Fibroblast of lung (primary cell): Measurements from ENCODE around the gene STARD13. TPM values are rescaled to one million over a fixed set of nuclear protein-coding genes. Genes with fewer than 3 reads are reported as not detected.

Experiments used
- DNase-seq, 2 donors: peaks; one replicate each; pipeline versions ENCODE4 v3.0.0 to v3.0.0-alpha.2; 2010; ENCODE audit warnings: low read depth in 2 of 2
- H2AFZ ChIP-seq: 2 replicates; pipeline ENCODE4 v1.5.1; 2012; ENCODE audit warnings: low read length, control low read depth, inconsistent platforms
- H3K27ac ChIP-seq: 2 replicates; pipeline ENCODE4 v1.5.1; 2011; ENCODE audit warnings: low read length, control low read depth; ENCODE audit not compliant: insufficient read depth
- H3K27me3 ChIP-seq: 2 replicates; pipeline ENCODE4 v1.5.1; 2011; ENCODE audit warnings: mild to moderate bottlenecking, low read length; ENCODE audit not compliant: control insufficient read depth, insufficient read depth
- H3K36me3 ChIP-seq: 2 replicates; pipeline ENCODE4 v1.5.1; 2011; ENCODE audit warnings: low read length; ENCODE audit not compliant: control insufficient read depth, insufficient read depth
- H3K4me1 ChIP-seq: 2 replicates; pipeline ENCODE4 v1.5.1; 2011; ENCODE audit warnings: low read length; ENCODE audit not compliant: control insufficient read depth, insufficient read depth; ENCODE audit errors: extremely low read depth
- H3K4me2 ChIP-seq: 2 replicates; pipeline ENCODE4 v1.5.1; 2011; ENCODE audit warnings: low read length, control low read depth; ENCODE audit not compliant: insufficient read depth; ENCODE audit errors: extremely low read depth
- H3K4me3 ChIP-seq, 4 experiments: fragments of 200-600 bp in 1 of 4; sonication (generic) in 1 of 4; replicated peaks in 1 of 4; 2 replicates each; pipeline ENCODE4 v1.5.1; 2011 to 2016; ENCODE audit warnings: low read length in 4 of 4, low read depth in 3 of 4, mild to moderate bottlenecking in 3 of 4, control low read depth in 2 of 4, inconsistent platforms in 1 of 4, mixed read lengths in 1 of 4; ENCODE audit not compliant: insufficient read depth in 1 of 4; ENCODE audit errors: control extremely low read depth in 1 of 4
- H3K79me2 ChIP-seq: 2 replicates; pipeline ENCODE4 v1.5.1; 2012; ENCODE audit warnings: mild to moderate bottlenecking, low read length, inconsistent platforms; ENCODE audit not compliant: control insufficient read depth, insufficient read depth
- H3K9ac ChIP-seq: 2 replicates; pipeline ENCODE4 v1.5.1; 2011; ENCODE audit warnings: mild to moderate bottlenecking, low read length, control low read depth; ENCODE audit not compliant: insufficient read depth
- H3K9me3 ChIP-seq: 2 replicates; pipeline ENCODE4 v1.5.1; 2012; ENCODE audit warnings: low read depth, low read length; ENCODE audit not compliant: control insufficient read depth, insufficient read depth
- H4K20me1 ChIP-seq: 2 replicates; pipeline ENCODE4 v1.5.1; 2011; ENCODE audit warnings: low read length; ENCODE audit not compliant: control insufficient read depth, insufficient read depth; ENCODE audit errors: extremely low read depth
- CTCF ChIP-seq, 2 donors: IDR thresholded peaks in 1 of 2; conservative IDR thresholded peaks in 1 of 2; 1 replicate in 1 of 2; 2 replicates in 1 of 2; pipeline ENCODE4 v1.5.1; 2011 to 2012; ENCODE audit warnings: low read length in 2 of 2, control low read depth in 1 of 2, inconsistent platforms in 1 of 2, low read depth in 1 of 2, mild to moderate bottlenecking in 1 of 2
- EZH2 ChIP-seq: IDR thresholded peaks from 2 replicates; pipeline ENCODE4 v1.5.1; 2012; ENCODE audit warnings: low read length, control low read depth, mild to moderate bottlenecking; ENCODE audit errors: missing control alignments
- polyA plus RNA-seq, 2 donors: library from polyadenylated mRNA; depleted of rRNA in 1 of 2; stranded (reverse) in 1 of 2; unstranded in 1 of 2; fragments of >200 nt; gene quantifications; 2 replicates each; pipeline ENCODE4 v1.2.1, GENCODE V29; 2011 to 2012; ENCODE audit warnings: missing spikeins in 1 of 2
- total RNA-seq: library from RNA; depleted of rRNA; stranded (reverse); fragments of >200 nt; gene quantifications from 2 replicates; pipeline ENCODE4 v1.2.1, GENCODE V29; 2014

Gene STARD13
- total and polyA plus RNA-seq, 2 donors (not counting 1 experiment from before 2014, with no cell fraction given) = 25.2 to 44.6 TPM

- H3K36me3 ChIP-seq = no peaks in the 10 kb centered on the region
Observed at GRCh38 chr13:33331962-33332361, 46.4 kb upstream of the STARD13 start.

DNA sequence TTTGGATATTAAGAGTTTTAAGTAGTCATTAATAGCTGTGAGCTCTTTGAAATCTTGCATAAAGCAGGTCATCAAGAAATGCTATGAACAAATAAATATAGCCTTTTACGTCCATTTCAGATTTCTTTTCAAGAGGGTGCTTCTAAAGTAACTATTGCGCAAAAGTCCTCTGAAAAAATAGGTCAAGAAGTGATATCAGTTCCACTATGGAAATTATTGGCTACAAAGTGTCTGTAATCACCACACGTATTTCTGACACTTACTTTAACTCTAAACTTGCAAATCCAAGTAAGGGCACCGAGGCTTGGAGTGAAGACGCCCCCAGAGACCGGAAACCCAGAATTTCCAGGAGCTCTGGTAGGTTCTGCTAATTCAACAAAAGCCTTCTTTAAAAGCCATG lies 44.9 kb upstream of the STARD13 start:
- no peaks in the 10 kb centered on the region for H3K36me3 ChIP-seq
- no peak overlapping the region for H3K4me2 ChIP-seq
- no peaks in the 10 kb centered on the region for H3K4me1 ChIP-seq
- TF ChIP-seq CTCF (conservative IDR thresholded peaks at IDR 0.05 in 1 of 2, IDR thresholded peaks at IDR 0.05 in 1 of 2; ENCODE audit: low read depth in 1 of 2, low read length in 2 of 2) (no peak), EZH2 (no peak)
- peaks cover 3% of the 10 kb centered on the region for H3K79me2 ChIP-seq
- no peaks in the 10 kb centered on the region for H4K20me1 ChIP-seq
- no peak overlapping the region for H3K9ac ChIP-seq
- no peak for DNase-seq
- H2AFZ ChIP-seq = no peak overlapping the region
- no peak overlapping the region for H3K27ac ChIP-seq
- H3K27me3 ChIP-seq = no peaks in the 10 kb centered on the region
- H3K9me3 ChIP-seq = no peaks in the 10 kb centered on the region
- H3K4me3 ChIP-seq = no peak overlapping the region

More at GRCh38 chr13:33331962-33332361, 46.4 kb upstream of the STARD13 start:
- no peaks in the 10 kb centered on the region for H3K4me1 ChIP-seq
- H3K4me2 ChIP-seq = no peak overlapping the region
- peaks cover 3% of the 10 kb centered on the region for H3K79me2 ChIP-seq
- no peak overlapping the region for H3K9ac ChIP-seq
- H3K4me3 ChIP-seq = no peak overlapping the region
- H3K9me3 ChIP-seq = no peaks in the 10 kb centered on the region
- no peak for DNase-seq
- H4K20me1 ChIP-seq = no peaks in the 10 kb centered on the region
- no peak for TF ChIP-seq CTCF (conservative IDR thresholded peaks at IDR 0.05 in 1 of 2, IDR thresholded peaks at IDR 0.05 in 1 of 2; ENCODE audit: low read depth in 1 of 2, low read length in 2 of 2)
- TF ChIP-seq EZH2 = no peak
- no peaks in the 10 kb centered on the region for H3K27me3 ChIP-seq
- no peak overlapping the region for H2AFZ ChIP-seq
- no peak overlapping the region for H3K27ac ChIP-seq

- H3K4me1 ChIP-seq = peaks cover 3% of the 10 kb centered on the region
- TF ChIP-seq EZH2 = no peak
- no peak for TF ChIP-seq CTCF (conservative IDR thresholded peaks at IDR 0.05 in 1 of 2, IDR thresholded peaks at IDR 0.05 in 1 of 2; ENCODE audit: low read depth in 1 of 2, low read length in 2 of 2)
- H4K20me1 ChIP-seq = no peaks in the 10 kb centered on the region
- H2AFZ ChIP-seq = no peak overlapping the region
- DNase-seq = no peak
- H3K4me2 ChIP-seq = no peak overlapping the region
- no peaks in the 10 kb centered on the region for H3K9me3 ChIP-seq
- H3K4me3 ChIP-seq = no peak overlapping the region
- no peaks in the 10 kb centered on the region for H3K79me2 ChIP-seq
- H3K27ac ChIP-seq = no peak overlapping the region
- H3K36me3 ChIP-seq = no peaks in the 10 kb centered on the region
- no peak overlapping the region for H3K9ac ChIP-seq
- H3K27me3 ChIP-seq = no peaks in the 10 kb centered on the region
Observed at GRCh38 chr13:33328701-33329100, 43.1 kb upstream of the STARD13 start.
